ENCODE data around the gene HIBADH. TPM values are rescaled to one million over a fixed set of nuclear protein-coding genes. Genes with fewer than 3 reads are reported as not detected.

Gene HIBADH
- total RNA-seq, 4 donors from 2014 or later = 68.8 to 87.2 (median 73.3) TPM

GRCh38 chr7:27501001-27501400 is 161.7 kb downstream of the HIBADH start:
- TF ChIP-seq CTCF (IDR thresholded peaks at IDR 0.05; ENCODE audit: low read depth) = no peak

- no peak for TF ChIP-seq CTCF (IDR thresholded peaks at IDR 0.05; ENCODE audit: low read depth)
Observed at GRCh38 chr7:27492224-27492623, 170.5 kb downstream of the HIBADH start.

GRCh38 chr7:27491534-27491933 is 171.1 kb downstream of the HIBADH start:
- TF ChIP-seq CTCF (IDR thresholded peaks at IDR 0.05; ENCODE audit: low read depth) = no peak

GRCh38 chr7:27487509-27487908 is 175.2 kb downstream of the HIBADH start:
- no peak for TF ChIP-seq CTCF (IDR thresholded peaks at IDR 0.05; ENCODE audit: low read depth)

- no peak for TF ChIP-seq CTCF (IDR thresholded peaks at IDR 0.05; ENCODE audit: low read depth)
Observed at GRCh38 chr7:27484451-27484850, 178.2 kb downstream of the HIBADH start.

GRCh38 chr7:27482219-27482618 is 180.5 kb downstream of the HIBADH start:
- TF ChIP-seq CTCF (IDR thresholded peaks at IDR 0.05; ENCODE audit: low read depth) = no peak

- TF ChIP-seq CTCF (IDR thresholded peaks at IDR 0.05; ENCODE audit: low read depth) = no peak
Observed at GRCh38 chr7:27478556-27478955, 184.1 kb downstream of the HIBADH start.
